Ishikawa (cell line): ENCODE data around the gene GIMAP5.

Source experiments
- EGR1 ChIP-seq: IDR thresholded peaks from 2 replicates; pipeline ENCODE4 v1.6.1; 2012
- EP300 ChIP-seq: IDR thresholded peaks from 2 replicates; pipeline ENCODE4 v1.6.1; 2012; ENCODE audit warnings: borderline replicate concordance
- TAF1 ChIP-seq: IDR thresholded peaks from 2 replicates; pipeline ENCODE4 v1.6.1; 2012; ENCODE audit warnings: low read depth, mild to moderate bottlenecking
- TCF12 ChIP-seq: IDR thresholded peaks from 2 replicates; pipeline ENCODE4 v1.6.1; 2012; ENCODE audit warnings: low read depth
- YY1 ChIP-seq: IDR thresholded peaks from 2 replicates; pipeline ENCODE4 v1.6.1; 2012; ENCODE audit warnings: low read depth
- TF ChIP-seq, protein P1 (sequence below): IDR thresholded peaks from 2 replicates; pipeline ENCODE4 v1.6.1; 2012
- TF ChIP-seq, protein P2 (sequence below): IDR thresholded peaks from 2 replicates; pipeline ENCODE4 v1.6.1; 2012; ENCODE audit warnings: low read depth, mild to moderate bottlenecking

DNA sequence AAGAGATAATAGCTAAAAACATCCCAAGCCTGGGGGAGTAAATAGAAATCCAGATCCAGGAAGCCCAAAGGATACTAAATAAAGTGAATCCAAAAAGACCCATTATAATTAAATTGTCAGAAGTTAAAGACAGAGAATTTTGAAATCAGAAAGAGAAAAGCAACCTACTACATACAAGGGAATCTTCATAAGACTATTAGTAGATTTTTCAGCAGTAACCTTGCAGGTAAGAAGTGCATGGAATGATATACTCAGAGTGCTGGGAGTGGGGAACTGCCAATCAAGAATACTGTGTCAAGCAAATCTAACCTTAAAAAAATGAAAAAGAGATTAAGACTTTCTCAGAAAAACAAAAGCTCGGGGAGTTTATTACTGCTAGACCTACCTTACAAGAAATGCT, 34.0 kb upstream of the GIMAP5 start:
- TF ChIP-seq EP300 (no peak), YY1 (no peak), TAF1 (no peak), TCF12 (no peak), EGR1 (no peak)
- TF ChIP-seq, protein P1, sequence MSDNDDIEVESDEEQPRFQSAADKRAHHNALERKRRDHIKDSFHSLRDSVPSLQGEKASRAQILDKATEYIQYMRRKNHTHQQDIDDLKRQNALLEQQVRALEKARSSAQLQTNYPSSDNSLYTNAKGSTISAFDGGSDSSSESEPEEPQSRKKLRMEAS = no peak
- TF ChIP-seq, protein P2, sequence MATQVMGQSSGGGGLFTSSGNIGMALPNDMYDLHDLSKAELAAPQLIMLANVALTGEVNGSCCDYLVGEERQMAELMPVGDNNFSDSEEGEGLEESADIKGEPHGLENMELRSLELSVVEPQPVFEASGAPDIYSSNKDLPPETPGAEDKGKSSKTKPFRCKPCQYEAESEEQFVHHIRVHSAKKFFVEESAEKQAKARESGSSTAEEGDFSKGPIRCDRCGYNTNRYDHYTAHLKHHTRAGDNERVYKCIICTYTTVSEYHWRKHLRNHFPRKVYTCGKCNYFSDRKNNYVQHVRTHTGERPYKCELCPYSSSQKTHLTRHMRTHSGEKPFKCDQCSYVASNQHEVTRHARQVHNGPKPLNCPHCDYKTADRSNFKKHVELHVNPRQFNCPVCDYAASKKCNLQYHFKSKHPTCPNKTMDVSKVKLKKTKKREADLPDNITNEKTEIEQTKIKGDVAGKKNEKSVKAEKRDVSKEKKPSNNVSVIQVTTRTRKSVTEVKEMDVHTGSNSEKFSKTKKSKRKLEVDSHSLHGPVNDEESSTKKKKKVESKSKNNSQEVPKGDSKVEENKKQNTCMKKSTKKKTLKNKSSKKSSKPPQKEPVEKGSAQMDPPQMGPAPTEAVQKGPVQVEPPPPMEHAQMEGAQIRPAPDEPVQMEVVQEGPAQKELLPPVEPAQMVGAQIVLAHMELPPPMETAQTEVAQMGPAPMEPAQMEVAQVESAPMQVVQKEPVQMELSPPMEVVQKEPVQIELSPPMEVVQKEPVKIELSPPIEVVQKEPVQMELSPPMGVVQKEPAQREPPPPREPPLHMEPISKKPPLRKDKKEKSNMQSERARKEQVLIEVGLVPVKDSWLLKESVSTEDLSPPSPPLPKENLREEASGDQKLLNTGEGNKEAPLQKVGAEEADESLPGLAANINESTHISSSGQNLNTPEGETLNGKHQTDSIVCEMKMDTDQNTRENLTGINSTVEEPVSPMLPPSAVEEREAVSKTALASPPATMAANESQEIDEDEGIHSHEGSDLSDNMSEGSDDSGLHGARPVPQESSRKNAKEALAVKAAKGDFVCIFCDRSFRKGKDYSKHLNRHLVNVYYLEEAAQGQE = no peak
